SK-N-SH (cell line): ENCODE results near the gene TMCC2. TPM values are rescaled to one million over a fixed set of nuclear protein-coding genes. Genes with fewer than 3 reads are reported as not detected.

Experiments used
- CTCF ChIA-PET: fragments of 300-600, 350-600 bp; formaldehyde crosslinking; extraction: SDS; loops from one replicate; lab custom pipeline; 2021; lab: Yijun Ruan, JAX
- POLR2A ChIA-PET: fragments of 350-600 bp; sonication (Branson Sonifier 250); formaldehyde crosslinking; extraction: SDS; loops from one replicate; lab custom pipeline; 2020; ENCODE audit warnings: antibody characterized with exemption, inconsistent platforms; lab: Yijun Ruan, JAX
- DNase-seq: peaks from one replicate; pipeline ENCODE4 v3.0.0; 2012
- H2AFZ ChIP-seq: fragments of 200-600 bp; sonication (generic); 2 replicates; pipeline ENCODE4 v1.8.1; 2016; ENCODE audit warnings: antibody characterized with exemption, mild to moderate bottlenecking, low read depth
- H3F3A ChIP-seq: fragments of 200-600 bp; sonication (generic); replicated peaks from 2 replicates; pipeline ENCODE3; 2016; ENCODE audit warnings: antibody characterized with exemption, mild to moderate bottlenecking; ENCODE audit not compliant: insufficient read depth
- H3K27ac ChIP-seq, 2 experiments: fragments of 200-500 bp in 1 of 2; fragments of 200-600 bp in 1 of 2; sonication (Bioruptor generic) in 1 of 2; sonication (generic), shearing (Covaris generic) in 1 of 2; 2 replicates each; pipeline versions ENCODE4 v1.5.1 to v1.6.1; 2014 to 2016; ENCODE audit warnings: low read depth in 2 of 2, inconsistent platforms in 1 of 2, low read length in 1 of 2, mild to moderate bottlenecking in 1 of 2, mixed read lengths in 1 of 2
- H3K27me3 ChIP-seq: fragments of 200-600 bp; sonication (generic), shearing (Covaris generic); 2 replicates; pipeline ENCODE4 v1.6.1; 2016; ENCODE audit warnings: mixed run types; ENCODE audit not compliant: insufficient read depth
- H3K36me3 ChIP-seq, 2 experiments: fragments of 200-500 bp in 1 of 2; fragments of 200-600 bp in 1 of 2; sonication (Bioruptor generic) in 1 of 2; sonication (generic) in 1 of 2; replicated peaks in 1 of 2; 2 replicates each; pipeline versions ENCODE3 to v1.5.1; 2014 to 2016; ENCODE audit warnings: low read length in 1 of 2, mild to moderate bottlenecking in 1 of 2; ENCODE audit not compliant: insufficient read depth in 2 of 2, control insufficient read depth in 1 of 2
- H3K4me1 ChIP-seq, 2 experiments: fragments of 200-500 bp in 1 of 2; fragments of 200-600 bp in 1 of 2; sonication (Bioruptor generic) in 1 of 2; sonication (generic), shearing (Covaris generic) in 1 of 2; 2 replicates each; pipeline versions ENCODE4 v1.5.1 to v1.6.1; 2014 to 2016; ENCODE audit warnings: low read depth in 1 of 2, low read length in 1 of 2, mixed run types in 1 of 2; ENCODE audit not compliant: insufficient read depth in 2 of 2, control insufficient read depth in 1 of 2
- H3K4me2 ChIP-seq: fragments of 200-600 bp; sonication (generic), shearing (Covaris generic); 2 replicates; pipeline ENCODE4 v1.6.1; 2017; ENCODE audit warnings: mixed run types
- H3K4me3 ChIP-seq, 2 experiments: fragments of 200-500 bp in 1 of 2; fragments of 200-600 bp in 1 of 2; sonication (Bioruptor generic) in 1 of 2; sonication (generic), shearing (Covaris generic) in 1 of 2; 2 replicates each; pipeline versions ENCODE4 v1.5.1 to v1.8.1; 2014 to 2016; ENCODE audit warnings: low read depth in 2 of 2, inconsistent platforms in 1 of 2, low read length in 1 of 2, mild to moderate bottlenecking in 1 of 2, mixed read lengths in 1 of 2, moderate library complexity in 1 of 2
- H3K79me2 ChIP-seq: fragments of 200-600 bp; sonication (generic); 2 replicates; pipeline ENCODE4 v1.8.1; 2017; ENCODE audit warnings: mild to moderate bottlenecking; ENCODE audit not compliant: insufficient read depth
- H3K9ac ChIP-seq: fragments of 200-600 bp; sonication (generic); 2 replicates; pipeline ENCODE4 v1.6.1; 2017; ENCODE audit warnings: mixed run types
- H3K9me2 ChIP-seq: fragments of 200-600 bp; sonication (generic); 2 replicates; pipeline ENCODE4 v1.6.1; 2017; ENCODE audit warnings: mixed run types
- H3K9me3 ChIP-seq: fragments of 200-600 bp; sonication (generic); 2 replicates; pipeline ENCODE4 v1.6.1; 2017; ENCODE audit warnings: mixed run types, mild to moderate bottlenecking, moderate library complexity
- H4K20me1 ChIP-seq: fragments of 200-600 bp; sonication (generic); 2 replicates; pipeline ENCODE4 v1.6.1; 2017; ENCODE audit warnings: mild to moderate bottlenecking, mixed run types; ENCODE audit not compliant: insufficient read depth
- CHD2 ChIP-seq: fragments of 150-350 bp; IDR thresholded peaks from 2 replicates; pipeline ENCODE4 v1.6.1; 2018; ENCODE audit warnings: low read length; ENCODE audit not compliant: partially characterized antibody
- CTCF ChIP-seq: fragments of 200-600 bp; sonication (generic); IDR thresholded peaks from 2 replicates; pipeline ENCODE4 v1.6.1; 2017; ENCODE audit warnings: antibody characterized with exemption, mild to moderate bottlenecking, moderate library complexity
- EP300 ChIP-seq, 2 experiments: IDR thresholded peaks; 2 replicates each; pipeline versions ENCODE4 v1.4.0 to v1.6.1; 2012; ENCODE audit warnings: borderline replicate concordance in 1 of 2, low read depth in 1 of 2, low read length in 1 of 2
- EZH2phosphoT487 ChIP-seq: fragments of 200-600 bp; sonication (generic); IDR thresholded peaks from 2 replicates; pipeline ENCODE4 v1.6.1; 2017; ENCODE audit warnings: low read depth, mixed run types, mild to moderate bottlenecking, antibody characterized with exemption, moderate library complexity, borderline replicate concordance
- FOXJ3 ChIP-seq: sonication (generic); formaldehyde crosslinking; IDR thresholded peaks from 2 replicates; pipeline ENCODE4 v1.5.1; 2020; ENCODE audit warnings: mild to moderate bottlenecking, missing genetic modification reagents
- IRF3 ChIP-seq: fragments of 150-350 bp; IDR thresholded peaks from 2 replicates; pipeline ENCODE4 v1.6.1; 2016; ENCODE audit warnings: mild to moderate bottlenecking, low read depth, low read length
- MEF2A ChIP-seq: IDR thresholded peaks from 2 replicates; pipeline ENCODE4 v1.4.0; 2012; ENCODE audit warnings: low read depth, borderline replicate concordance
- NRF1 ChIP-seq: IDR thresholded peaks from 2 replicates; pipeline ENCODE4 v1.6.1; 2012; ENCODE audit warnings: low read depth, mild to moderate bottlenecking, low read length
- RAD21 ChIP-seq: IDR thresholded peaks from 2 replicates; pipeline ENCODE4 v1.6.1; 2012; ENCODE audit warnings: mild to moderate bottlenecking, low read length
- RFX5 ChIP-seq: IDR thresholded peaks from 2 replicates; pipeline ENCODE4 v1.6.1; 2012; ENCODE audit warnings: mild to moderate bottlenecking, improper control_type of control experiment, low read length
- RXRA ChIP-seq: IDR thresholded peaks from 2 replicates; pipeline ENCODE4 v1.4.0; 2012; ENCODE audit warnings: low read depth, mild to moderate bottlenecking, borderline replicate concordance
- SIN3A ChIP-seq: IDR thresholded peaks from 2 replicates; pipeline ENCODE4 v1.6.1; 2012; ENCODE audit warnings: low read depth, mild to moderate bottlenecking, low read length, moderate library complexity, borderline replicate concordance
- TCF12 ChIP-seq: IDR thresholded peaks from 2 replicates; pipeline ENCODE4 v1.4.0; 2012
- TEAD4 ChIP-seq: IDR thresholded peaks from 2 replicates; pipeline ENCODE4 v1.4.0; 2012; ENCODE audit warnings: mild to moderate bottlenecking, borderline replicate concordance; ENCODE audit not compliant: insufficient read depth
- USF1 ChIP-seq: IDR thresholded peaks from 2 replicates; pipeline ENCODE4 v1.4.0; 2012; ENCODE audit warnings: low read depth, borderline replicate concordance
- WGBS: methylation state at CpG from one replicate; pipeline ENCODE4 v1.1.6; 2017; ENCODE audit warnings: low lambda C conversion rate; 5-methylcytosine and 5-hydroxymethylcytosine counted together
- polyA plus RNA-seq, 3 experiments: library from polyadenylated mRNA; depleted of rRNA; stranded (reverse); fragments of >200 nt; gene quantifications; 2 replicates each; pipeline ENCODE4 v1.2.3, GENCODE V29; 2012
- TF ChIP-seq, protein P1 (sequence below): fragments of 150-350 bp; IDR thresholded peaks from 2 replicates; pipeline ENCODE4 v1.6.1; 2017; ENCODE audit warnings: antibody characterized with exemption, low read length, low read depth, borderline replicate concordance
- TF ChIP-seq, protein P2 (sequence below): IDR thresholded peaks from 2 replicates; pipeline ENCODE4 v1.4.0; 2012; ENCODE audit warnings: low read depth

The TMCC2 gene
- polyA plus RNA-seq, 1 of the 3 experiments (the other 2 are of a cell fraction) = 6.0 TPM

DNA sequence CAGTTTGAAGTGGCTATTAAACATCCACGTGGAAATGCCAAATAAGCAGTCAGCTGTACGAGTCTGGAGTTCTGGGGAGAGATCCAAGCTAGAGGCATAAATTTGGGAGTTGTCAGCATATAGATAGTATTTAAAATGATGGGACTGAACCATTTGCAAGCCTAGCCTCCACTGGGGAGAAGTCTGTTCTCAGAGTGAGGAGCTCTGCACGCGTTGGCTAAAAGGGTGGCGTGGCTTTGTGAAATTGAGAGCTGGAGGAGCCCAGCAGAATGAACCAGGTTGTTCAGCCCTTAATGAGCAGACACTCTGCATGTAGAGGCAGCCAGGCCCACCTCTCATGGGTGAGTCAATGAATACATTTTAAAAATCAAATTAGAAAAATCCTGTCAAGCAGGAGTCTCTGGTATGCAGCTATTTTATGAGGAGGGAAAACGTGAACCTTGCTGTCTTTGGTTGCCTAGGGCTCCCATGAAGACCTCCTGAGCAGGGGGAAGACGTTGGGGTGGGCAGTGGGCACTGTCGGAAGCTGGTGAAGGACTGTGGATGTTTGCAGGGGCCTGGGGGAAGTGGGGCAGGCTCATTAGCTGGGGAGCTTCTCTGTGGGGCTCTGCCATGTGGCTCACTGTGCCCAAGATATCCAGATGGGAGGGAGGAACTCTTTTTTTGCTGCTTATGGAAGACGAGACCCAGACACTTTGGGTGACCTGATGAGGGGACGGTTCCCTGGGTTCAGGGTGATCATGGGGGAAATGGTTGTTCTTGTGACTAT is 18.8 kb downstream of the TMCC2 start:
- H3K79me2 ChIP-seq = no peaks in the 10 kb centered on the region
- no peaks in the 10 kb centered on the region for H3K27me3 ChIP-seq
- CTCF ChIA-PET = interaction anchor here (1.3 to 6.8 kb wide), 6 partner anchors 9 to 185 kb away, joined by 3 to 75 read pairs (median 9); partner anchors contain the start of gene TMCC2
- no peak overlapping the region for H2AFZ ChIP-seq
- POLR2A ChIA-PET = no interaction called here
- no peak for DNase-seq
- no peak overlapping the region for H3K9ac ChIP-seq
- H3F3A ChIP-seq = no peaks in the 10 kb centered on the region
- no peaks in the 10 kb centered on the region for H3K36me3 ChIP-seq
- peaks cover 7 to 20% of the 10 kb centered on the region in 2 experiments; a peak in 1 of 4 replicates for H3K4me1 ChIP-seq
- no peak overlapping the region for H3K4me2 ChIP-seq
- no peaks in the 10 kb centered on the region for H3K9me3 ChIP-seq
- H3K27ac ChIP-seq = no peak overlapping the region
- 81% methylated on average over 10 of the region's 10 CpGs for WGBS
- no peak overlapping the region for H3K4me3 ChIP-seq
- no peaks in the 10 kb centered on the region for H3K9me2 ChIP-seq
- H4K20me1 ChIP-seq = no peaks in the 10 kb centered on the region
- TF ChIP-seq RXRA = no peak
- TF ChIP-seq TCF12 = no peak
- no peak for TF ChIP-seq EZH2phosphoT487
- TF ChIP-seq EP300 (IDR thresholded peaks at IDR 0.05; ENCODE audit: borderline replicate concordance in 1 of 2, low read depth in 1 of 2, low read length in 1 of 2) = no peak
- no peak for TF ChIP-seq NRF1
- no peak for TF ChIP-seq TEAD4
- TF ChIP-seq SIN3A = no peak
- TF ChIP-seq, protein P1, sequence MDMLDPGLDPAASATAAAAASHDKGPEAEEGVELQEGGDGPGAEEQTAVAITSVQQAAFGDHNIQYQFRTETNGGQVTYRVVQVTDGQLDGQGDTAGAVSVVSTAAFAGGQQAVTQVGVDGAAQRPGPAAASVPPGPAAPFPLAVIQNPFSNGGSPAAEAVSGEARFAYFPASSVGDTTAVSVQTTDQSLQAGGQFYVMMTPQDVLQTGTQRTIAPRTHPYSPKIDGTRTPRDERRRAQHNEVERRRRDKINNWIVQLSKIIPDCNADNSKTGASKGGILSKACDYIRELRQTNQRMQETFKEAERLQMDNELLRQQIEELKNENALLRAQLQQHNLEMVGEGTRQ = no peak
- no peak for TF ChIP-seq MEF2A
- TF ChIP-seq CHD2 = no peak
- no peak for TF ChIP-seq FOXJ3 (CRISPR knock-in tag)
- TF ChIP-seq RAD21 = no peak
- TF ChIP-seq CTCF = no peak
- TF ChIP-seq, protein P2, sequence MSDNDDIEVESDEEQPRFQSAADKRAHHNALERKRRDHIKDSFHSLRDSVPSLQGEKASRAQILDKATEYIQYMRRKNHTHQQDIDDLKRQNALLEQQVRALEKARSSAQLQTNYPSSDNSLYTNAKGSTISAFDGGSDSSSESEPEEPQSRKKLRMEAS = no peak
- no peak for TF ChIP-seq IRF3
- TF ChIP-seq RFX5 = no peak
- no peak for TF ChIP-seq USF1
